Measurements from ENCODE around the gene DOC2B.

DNA sequence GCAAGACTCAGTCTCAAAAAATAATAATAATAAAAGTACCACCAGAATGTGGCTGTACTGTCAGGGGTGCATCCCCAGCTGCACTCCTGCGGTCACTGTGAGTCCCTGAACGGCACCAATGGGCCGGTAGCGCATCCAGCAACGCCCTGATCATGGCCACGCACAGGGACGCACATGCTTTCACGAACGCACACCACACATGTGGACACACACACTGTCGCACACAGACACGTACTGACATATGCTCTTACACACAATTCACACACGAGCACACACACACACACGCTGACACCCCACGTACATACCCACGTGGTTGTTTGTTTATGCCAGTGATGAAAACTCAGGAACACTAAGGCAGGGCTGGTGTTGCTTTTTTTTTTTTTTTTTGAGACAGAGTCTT, 21.8 kb downstream of the DOC2B start:
- TF ChIP-seq, protein P1, sequence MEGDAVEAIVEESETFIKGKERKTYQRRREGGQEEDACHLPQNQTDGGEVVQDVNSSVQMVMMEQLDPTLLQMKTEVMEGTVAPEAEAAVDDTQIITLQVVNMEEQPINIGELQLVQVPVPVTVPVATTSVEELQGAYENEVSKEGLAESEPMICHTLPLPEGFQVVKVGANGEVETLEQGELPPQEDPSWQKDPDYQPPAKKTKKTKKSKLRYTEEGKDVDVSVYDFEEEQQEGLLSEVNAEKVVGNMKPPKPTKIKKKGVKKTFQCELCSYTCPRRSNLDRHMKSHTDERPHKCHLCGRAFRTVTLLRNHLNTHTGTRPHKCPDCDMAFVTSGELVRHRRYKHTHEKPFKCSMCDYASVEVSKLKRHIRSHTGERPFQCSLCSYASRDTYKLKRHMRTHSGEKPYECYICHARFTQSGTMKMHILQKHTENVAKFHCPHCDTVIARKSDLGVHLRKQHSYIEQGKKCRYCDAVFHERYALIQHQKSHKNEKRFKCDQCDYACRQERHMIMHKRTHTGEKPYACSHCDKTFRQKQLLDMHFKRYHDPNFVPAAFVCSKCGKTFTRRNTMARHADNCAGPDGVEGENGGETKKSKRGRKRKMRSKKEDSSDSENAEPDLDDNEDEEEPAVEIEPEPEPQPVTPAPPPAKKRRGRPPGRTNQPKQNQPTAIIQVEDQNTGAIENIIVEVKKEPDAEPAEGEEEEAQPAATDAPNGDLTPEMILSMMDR (IDR thresholded peaks at IDR 0.05; ENCODE audit: low read length) = no peak
- TF ChIP-seq EZH2 (optimal IDR thresholded peaks at IDR 0.05; ENCODE audit: low read depth, low read length) = no peak
- no peak for TF ChIP-seq EZH2phosphoT487 (IDR thresholded peaks at IDR 0.05; ENCODE audit: low read length)
